GM21526 (cell line): Measurements from ENCODE around the gene ACOX2.

Source experiments
- ATAC-seq: cut with Tn5 transposase; IDR thresholded peaks from one replicate; pipeline ENCODE4 v1.9.1; 2021; ENCODE audit warnings: moderate library complexity; ENCODE audit not compliant: unreplicated experiment, low FRiP score

Gene ACOX2

GRCh38 chr3:58567251-58567515 lies 30.2 kb upstream of the ACOX2 start:
- ATAC-seq, result no peak

GRCh38 chr3:58566398-58567250 lies 29.6 kb upstream of the ACOX2 start:
- ATAC-seq, result no peak

- ATAC-seq, result no peak
Observed at GRCh38 chr3:58565621-58566397, 28.8 kb upstream of the ACOX2 start.

- no peak for ATAC-seq
Observed at GRCh38 chr3:58564456-58565160, 27.6 kb upstream of the ACOX2 start.

- no peak for ATAC-seq
Observed at GRCh38 chr3:58564054-58564453, 27.1 kb upstream of the ACOX2 start.

- no peak for ATAC-seq
Observed at GRCh38 chr3:58563386-58564035, 26.5 kb upstream of the ACOX2 start.

- no peak for ATAC-seq
Observed at GRCh38 chr3:58562498-58562897, 25.5 kb upstream of the ACOX2 start.

GRCh38 chr3:58560771-58561311 lies 23.9 kb upstream of the ACOX2 start:
- ATAC-seq, result no peak

- ATAC-seq, result no peak
Observed at GRCh38 chr3:58559586-58559985, 22.6 kb upstream of the ACOX2 start.

- ATAC-seq, result no peak
Observed at GRCh38 chr3:58557491-58557890, 20.5 kb upstream of the ACOX2 start.

GRCh38 chr3:58556761-58557221 lies 19.8 kb upstream of the ACOX2 start:
- ATAC-seq, result no peak

- ATAC-seq, result no peak
Observed at GRCh38 chr3:58556001-58556400, 19.0 kb upstream of the ACOX2 start.

GRCh38 chr3:58555203-58555602 lies 18.2 kb upstream of the ACOX2 start:
- no peak for ATAC-seq

- no peak for ATAC-seq
Observed at GRCh38 chr3:58553003-58553402, 16.0 kb upstream of the ACOX2 start.

GRCh38 chr3:58551636-58552180 lies 14.7 kb upstream of the ACOX2 start:
- no peak for ATAC-seq

- ATAC-seq, result no peak
Observed at GRCh38 chr3:58544541-58544940, 7.6 kb upstream of the ACOX2 start.

- no peak for ATAC-seq
Observed at GRCh38 chr3:58540176-58540858, 3.3 kb upstream of the ACOX2 start.

- ATAC-seq, result no peak
Observed at GRCh38 chr3:58539626-58540025, 2.6 kb upstream of the ACOX2 start.

- ATAC-seq, result no peak
Observed at GRCh38 chr3:58537412-58538301, 667 bp upstream of the ACOX2 start.
